HEK293 (cell line): ENCODE results near the gene RHOU.

ENCODE experiments used
- ATF2 ChIP-seq: fragments of 450-650 bp; formaldehyde crosslinking; IDR thresholded peaks from 2 replicates; pipeline ENCODE4 v1.5.1; 2016; ENCODE audit warnings: missing biosample characterization, missing genetic modification characterization, low read depth
- BCL11B ChIP-seq: fragments of 450-650 bp; formaldehyde crosslinking; IDR thresholded peaks from 2 replicates; pipeline ENCODE4 v1.5.1; 2016; ENCODE audit warnings: low read depth, missing biosample characterization, missing genetic modification characterization
- EGR2 ChIP-seq: fragments of 450-650 bp; formaldehyde crosslinking; IDR thresholded peaks from 2 replicates; pipeline ENCODE4 v1.5.1; 2016; ENCODE audit warnings: low read depth, missing biosample characterization, missing genetic modification characterization
- GLIS1 ChIP-seq: fragments of 450-650 bp; formaldehyde crosslinking; IDR thresholded peaks from 2 replicates; pipeline ENCODE4 v1.5.1; 2016; ENCODE audit warnings: missing biosample characterization, missing genetic modification characterization
- OSR2 ChIP-seq: fragments of 450-650 bp; formaldehyde crosslinking; IDR thresholded peaks from 2 replicates; pipeline ENCODE4 v1.5.1; 2016; ENCODE audit warnings: missing biosample characterization, missing genetic modification characterization
- PRDM6 ChIP-seq: fragments of 450-650 bp; formaldehyde crosslinking; IDR thresholded peaks from 2 replicates; pipeline ENCODE4 v1.5.1; 2017; ENCODE audit warnings: missing biosample characterization, missing genetic modification characterization
- ZBTB11 ChIP-seq: fragments of 450-650 bp; formaldehyde crosslinking; conservative IDR thresholded peaks from 2 replicates; pipeline ENCODE4 v1.5.1; 2016; ENCODE audit warnings: low read depth, missing biosample characterization, missing genetic modification characterization
- ZBTB44 ChIP-seq: fragments of 450-650 bp; IDR thresholded peaks from 2 replicates; pipeline ENCODE4 v1.5.1; 2018; ENCODE audit warnings: missing biosample characterization, mild to moderate bottlenecking, missing genetic modification characterization
- ZBTB6 ChIP-seq: fragments of 450-650 bp; formaldehyde crosslinking; IDR thresholded peaks from 2 replicates; pipeline ENCODE4 v1.5.1; 2017; ENCODE audit warnings: missing biosample characterization, missing genetic modification characterization
- ZBTB7A ChIP-seq: fragments of 450-650 bp; formaldehyde crosslinking; IDR thresholded peaks from 2 replicates; pipeline ENCODE4 v1.5.1; 2016; ENCODE audit warnings: low read depth, missing biosample characterization, missing genetic modification characterization
- ZFHX2 ChIP-seq: fragments of 450-650 bp; formaldehyde crosslinking; conservative IDR thresholded peaks from 2 replicates; pipeline ENCODE4 v1.5.1; 2016; ENCODE audit warnings: missing biosample characterization, missing genetic modification characterization
- ZNF202 ChIP-seq: fragments of 450-650 bp; formaldehyde crosslinking; IDR thresholded peaks from 2 replicates; pipeline ENCODE4 v1.5.1; 2016; ENCODE audit warnings: missing biosample characterization, missing genetic modification characterization, borderline replicate concordance
- ZNF214 ChIP-seq: fragments of 450-650 bp; formaldehyde crosslinking; IDR thresholded peaks from 2 replicates; pipeline ENCODE4 v1.5.1; 2017; ENCODE audit warnings: missing biosample characterization, mild to moderate bottlenecking, missing genetic modification characterization, borderline replicate concordance
- ZNF239 ChIP-seq: fragments of 450-650 bp; formaldehyde crosslinking; IDR thresholded peaks from 2 replicates; pipeline ENCODE4 v1.5.1; 2016; ENCODE audit warnings: missing biosample characterization, missing genetic modification characterization
- ZNF302 ChIP-seq: fragments of 450-650 bp; formaldehyde crosslinking; IDR thresholded peaks from 2 replicates; pipeline ENCODE4 v1.5.1; 2016; ENCODE audit warnings: missing biosample characterization, missing genetic modification characterization, low read depth
- ZNF335 ChIP-seq: fragments of 450-650 bp; formaldehyde crosslinking; conservative IDR thresholded peaks from 2 replicates; pipeline ENCODE4 v1.5.1; 2016; ENCODE audit warnings: missing biosample characterization, missing genetic modification characterization
- ZNF433 ChIP-seq: fragments of 450-650 bp; formaldehyde crosslinking; IDR thresholded peaks from 2 replicates; pipeline ENCODE4 v1.5.1; 2016; ENCODE audit warnings: missing biosample characterization, missing genetic modification characterization, low read depth
- ZNF48 ChIP-seq: fragments of 450-650 bp; formaldehyde crosslinking; IDR thresholded peaks from 2 replicates; pipeline ENCODE4 v1.5.1; 2016; ENCODE audit warnings: missing biosample characterization, missing genetic modification characterization
- ZNF530 ChIP-seq: fragments of 450-650 bp; formaldehyde crosslinking; IDR thresholded peaks from 2 replicates; pipeline ENCODE4 v1.5.1; 2016; ENCODE audit warnings: low read depth, missing biosample characterization, missing genetic modification characterization
- ZNF580 ChIP-seq: fragments of 450-650 bp; formaldehyde crosslinking; IDR thresholded peaks from 2 replicates; pipeline ENCODE4 v1.5.1; 2016; ENCODE audit warnings: missing biosample characterization, missing genetic modification characterization
- ZNF626 ChIP-seq: fragments of 450-650 bp; sonication (Bioruptor Pico); formaldehyde crosslinking; IDR thresholded peaks from 2 replicates; pipeline ENCODE4 v1.5.1; 2018; ENCODE audit warnings: missing biosample characterization, missing genetic modification characterization, inconsistent platforms
- ZNF776 ChIP-seq: fragments of 450-650 bp; formaldehyde crosslinking; IDR thresholded peaks from 2 replicates; pipeline ENCODE4 v1.5.0; 2017; ENCODE audit warnings: missing biosample characterization, missing genetic modification characterization, borderline replicate concordance

The RHOU gene

GRCh38 chr1:228756457-228756856 is 21.2 kb downstream of the RHOU start (continued):
- TF ChIP-seq ZNF335 (tag by site-specific recombination) (no peak), ZNF530 (tag by site-specific recombination) (no peak), PRDM6 (tag by site-specific recombination) (peak; percentile 71), GLIS1 (tag by site-specific recombination) (0 out of 2 replicates have a peak, but pooled peaks have one; percentile 8), ZBTB7A (tag by site-specific recombination) (no peak), ZNF214 (tag by site-specific recombination) (no peak), ZNF580 (no peak), ZBTB11 (no peak), ZBTB44 (tag by site-specific recombination) (peak; percentile 60; the same call in 1 of the 2 replicates), ZNF302 (no peak), ZBTB6 (tag by site-specific recombination) (no peak), OSR2 (no peak), ZNF239 (no peak), EGR2 (tag by site-specific recombination) (0 out of 2 replicates have a peak, but pooled peaks have one; percentile 7), ZFHX2 (tag by site-specific recombination) (peak; percentile 24; the same call in 1 of the 2 replicates), ZNF626 (tag by site-specific recombination) (no peak), ZNF48 (tag by site-specific recombination) (no peak), ZNF776 (no peak), ATF2 (no peak), BCL11B (no peak), ZNF202 (tag by site-specific recombination) (no peak), ZNF433 (tag by site-specific recombination) (no peak)
- TF ChIP-seq, all 188 proteins: peak for 10
